Peyer's patch (tissue), 4 donors: ENCODE measurements around the gene DMBT1. TPM values are rescaled to one million over a fixed set of nuclear protein-coding genes. Genes with fewer than 3 reads are reported as not detected.

Source experiments
- DNase-seq, 3 donors: peaks; one replicate each; pipeline ENCODE4 v3.0.0-alpha.2; 2017 to 2019
- H3K27ac ChIP-seq, 4 donors: fragments of 200-600 bp; sonication (generic); one replicate each; pipeline ENCODE4 v1.5.1; 2016 to 2019
- H3K27me3 ChIP-seq, 2 donors: fragments of 200-600 bp; sonication (generic); one replicate each; pipeline ENCODE4 v1.5.1; 2019
- H3K36me3 ChIP-seq, 3 donors: fragments of 200-600 bp; sonication (generic); one replicate each; pipeline ENCODE4 v1.5.1; 2016 to 2019
- H3K4me1 ChIP-seq, 4 donors: fragments of 200-600 bp; sonication (generic); one replicate each; pipeline ENCODE4 v1.5.1; 2016 to 2019
- H3K4me3 ChIP-seq, 4 donors: fragments of 200-600 bp; sonication (generic); 1 replicate in 3 of 4; 2 replicates in 1 of 4; pipeline ENCODE4 v1.5.1; 2016 to 2019; ENCODE audit warnings: mild to moderate bottlenecking in 1 of 4
- H3K9me3 ChIP-seq, 4 donors: fragments of 200-600 bp; sonication (generic); one replicate each; pipeline ENCODE4 v1.5.1; 2016 to 2019; ENCODE audit warnings: mild to moderate bottlenecking in 1 of 4
- CTCF ChIP-seq, 6 experiments: fragments of 450-650 bp in 4 of 6; fragments of 200-600 bp in 2 of 6; sonication (generic) in 1 of 6; IDR thresholded peaks; one replicate each; pipeline ENCODE4 v1.5.1; 2017 to 2019; ENCODE audit warnings: antibody characterized with exemption in 6 of 6, mild to moderate bottlenecking in 3 of 6, moderate library complexity in 1 of 6
- POLR2A ChIP-seq, 2 donors: fragments of 450-650 bp; IDR thresholded peaks; one replicate each; pipeline ENCODE4 v1.5.1; 2017; ENCODE audit warnings: antibody characterized with exemption in 2 of 2, mild to moderate bottlenecking in 2 of 2, moderate library complexity in 2 of 2
- total RNA-seq, 4 donors: library from RNA; depleted of rRNA; stranded (reverse); fragments of >200 nt; gene quantifications; one replicate each; pipeline ENCODE4 v1.1.0, GENCODE V29; 2016

Gene DMBT1
- total RNA-seq, 4 donors from 2014 or later: 124 to 653 (median 224) TPM

GRCh38 chr10:122663516-122664130 is 103.1 kb downstream of the DMBT1 start:
- Histone ChIP-seq H3K27ac (no peak overlapping the region), H3K36me3 (no peaks in the 10 kb centered on the region), H3K9me3 (no peaks in the 10 kb centered on the region), H3K27me3 (no peaks in the 10 kb centered on the region), H3K4me1 (no peaks in the 10 kb centered on the region), H3K4me3 (no peak overlapping the region)
- peak in 1 of 3 donors; percentile 11 for DNase-seq
- TF ChIP-seq POLR2A (IDR thresholded peaks at IDR 0.05) (no peak), CTCF (IDR thresholded peaks at IDR 0.05) (no peak)

- no peak overlapping the region for H3K27ac ChIP-seq
- H3K4me3 ChIP-seq: no peak overlapping the region
- TF ChIP-seq CTCF (IDR thresholded peaks at IDR 0.05) (no peak), POLR2A (IDR thresholded peaks at IDR 0.05) (no peak)
- H3K4me1 ChIP-seq: no peaks in the 10 kb centered on the region
- H3K9me3 ChIP-seq: no peaks in the 10 kb centered on the region
- H3K27me3 ChIP-seq: no peaks in the 10 kb centered on the region
- H3K36me3 ChIP-seq: no peaks in the 10 kb centered on the region
- peak in 1 of 3 donors; percentile 26 for DNase-seq
These were observed 103.9 kb downstream of the DMBT1 start for GRCh38 chr10:122664501-122664900.

GRCh38 chr10:122665329-122665860 is 104.8 kb downstream of the DMBT1 start:
- Histone ChIP-seq H3K27ac (no peak overlapping the region), H3K4me1 (no peaks in the 10 kb centered on the region), H3K4me3 (no peak overlapping the region), H3K27me3 (no peaks in the 10 kb centered on the region), H3K36me3 (no peaks in the 10 kb centered on the region), H3K9me3 (no peaks in the 10 kb centered on the region)
- DNase-seq: peak in 1 of 3 donors; percentile 15
- no peak for TF ChIP-seq POLR2A (IDR thresholded peaks at IDR 0.05)
- TF ChIP-seq CTCF (IDR thresholded peaks at IDR 0.05): no peak

- H3K27me3 ChIP-seq: no peaks in the 10 kb centered on the region
- H3K4me3 ChIP-seq: no peak overlapping the region
- no peak for TF ChIP-seq CTCF (IDR thresholded peaks at IDR 0.05)
- TF ChIP-seq POLR2A (IDR thresholded peaks at IDR 0.05): no peak
- H3K36me3 ChIP-seq: no peaks in the 10 kb centered on the region
- H3K4me1 ChIP-seq: no peaks in the 10 kb centered on the region
- H3K27ac ChIP-seq: no peak overlapping the region
- peak in 1 of 3 donors; percentile 24 for DNase-seq
- no peaks in the 10 kb centered on the region for H3K9me3 ChIP-seq
These were observed 105.4 kb downstream of the DMBT1 start for GRCh38 chr10:122665946-122666345.

- H3K27ac ChIP-seq: no peak overlapping the region
- no peak for TF ChIP-seq CTCF (IDR thresholded peaks at IDR 0.05)
- TF ChIP-seq POLR2A (IDR thresholded peaks at IDR 0.05): no peak
These were observed 108.5 kb downstream of the DMBT1 start for GRCh38 chr10:122669045-122669444.

More at GRCh38 chr10:122669045-122669444, 108.5 kb downstream of the DMBT1 start:
- Histone ChIP-seq H3K9me3 (no peaks in the 10 kb centered on the region), H3K36me3 (no peaks in the 10 kb centered on the region), H3K27me3 (no peaks in the 10 kb centered on the region), H3K4me1 (no peaks in the 10 kb centered on the region), H3K4me3 (no peak overlapping the region)
- no peak for DNase-seq
